Measurements from ENCODE around the gene NUP214.

DNA sequence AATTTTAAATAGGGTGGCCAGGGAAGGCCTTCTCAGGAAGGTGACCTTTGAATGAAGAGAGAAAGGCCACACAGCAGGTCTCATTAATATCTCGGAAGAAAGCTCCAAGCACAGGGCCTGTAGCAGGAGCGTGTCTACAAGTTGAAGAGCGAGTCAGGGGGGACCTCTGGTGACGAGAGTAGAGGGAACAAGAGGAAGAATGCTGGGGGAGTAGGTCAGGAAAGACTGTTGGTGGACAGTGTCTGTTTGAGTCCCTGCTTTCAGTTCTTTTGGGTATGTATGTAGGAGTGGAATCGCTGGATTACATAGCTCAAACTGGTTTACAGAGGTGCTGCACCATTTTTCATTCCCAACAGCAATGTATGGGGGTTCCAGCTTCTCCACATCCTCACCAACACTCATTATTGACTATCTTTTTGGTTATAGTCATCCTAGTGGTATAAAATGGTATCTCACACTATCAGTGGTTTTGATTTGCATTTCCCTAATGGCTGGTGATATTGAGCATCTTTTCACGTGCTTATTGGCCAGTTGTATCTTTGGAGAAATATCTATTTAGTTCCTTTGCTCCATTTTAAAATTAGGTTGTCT, 55.8 kb downstream of the NUP214 start:
- no peak for TF ChIP-seq RBBP5 (IDR thresholded peaks at IDR 0.05; ENCODE audit: borderline replicate concordance, low read depth, low read length)
- TF ChIP-seq CTCF (IDR thresholded peaks at IDR 0.05; ENCODE audit: control extremely low read depth in 1 of 3, insufficient read depth in 1 of 3, low read depth in 1 of 3, low read length in 3 of 3): peak in 1 of 3 experiments; percentile 12; a peak in 2 of 4 replicates

Data from H1 (cell line).